Kidney capillary endothelial cell (primary cell): Measurements from ENCODE around the gene HTRA2.
"Not testable (repeated sequence)": the region's sequence is repeated elsewhere in the genome, so short reads cannot be mapped to it uniquely, and the experiment has no call there.

Source experiments
- DNase-seq: peaks from one replicate; pipeline ENCODE4 v3.0.0-alpha.2; 2018; ENCODE audit warnings: low spot score

Gene HTRA2

GRCh38 chr2:74529357-74530238 is at the start of gene HTRA2, which contains the start of gene AUP1:
HTRA2 (plus strand) TSS chr2:74529933; CDS start chr2:74530007, 74 bp downstream.
AUP1 (minus strand) TSS chr2:74529706; CDS start chr2:74529629, 77 bp downstream.
- DNase-seq, result peak; percentile 95

- no peak for DNase-seq
These were observed 48.3 kb upstream of the HTRA2 start for GRCh38 chr2:74481431-74481830.

- no peak for DNase-seq
These were observed 47.6 kb upstream of the HTRA2 start for GRCh38 chr2:74481961-74482800.

GRCh38 chr2:74482801-74483674 is 46.7 kb upstream of the HTRA2 start, which contains the start of the genes CCDC142 and TTC31:
CCDC142 (minus strand) TSS chr2:74482998; CDS start chr2:74482837, 161 bp downstream.
TTC31 (plus strand) TSS chr2:74483081; CDS start chr2:74483096, 15 bp downstream.
- DNase-seq, result peak; percentile 91

- DNase-seq, result not testable (repeated sequence)
These were observed 46.0 kb upstream of the HTRA2 start for GRCh38 chr2:74483675-74484164.

GRCh38 chr2:74486141-74486540 is 43.6 kb upstream of the HTRA2 start:
- no peak for DNase-seq

GRCh38 chr2:74488643-74489481 is 40.9 kb upstream of the HTRA2 start:
- no peak for DNase-seq

GRCh38 chr2:74489906-74490305 is 39.8 kb upstream of the HTRA2 start:
- DNase-seq, result no peak

- DNase-seq, result no peak
These were observed 37.8 kb upstream of the HTRA2 start for GRCh38 chr2:74491648-74492544.

GRCh38 chr2:74493546-74493945 is 36.2 kb upstream of the HTRA2 start:
- DNase-seq, result no peak

GRCh38 chr2:74495440-74495839 is 34.3 kb upstream of the HTRA2 start:
- no peak for DNase-seq

- DNase-seq, result no peak
These were observed 32.5 kb upstream of the HTRA2 start for GRCh38 chr2:74496997-74497776.

- no peak for DNase-seq
These were observed 31.8 kb upstream of the HTRA2 start for GRCh38 chr2:74497777-74498499.

GRCh38 chr2:74498500-74499266 is 31.1 kb upstream of the HTRA2 start:
- DNase-seq, result no peak

- no peak for DNase-seq
These were observed 30.3 kb upstream of the HTRA2 start, which contains the start of gene LBX2 for GRCh38 chr2:74499267-74499939. LBX2 (minus strand) TSS chr2:74499603; CDS start chr2:74499537, 66 bp downstream.

GRCh38 chr2:74499940-74500577 is 29.7 kb upstream of the HTRA2 start:
- no peak for DNase-seq
